Hepatic stellate cell (primary cell): Measurements from ENCODE around the gene A2M.

ENCODE experiments used
- DNase-seq: peaks from one replicate; pipeline ENCODE4 v3.0.0; 2011; ENCODE audit warnings: low spot score

Gene A2M

GRCh38 chr12:9122091-9122609 is 6.4 kb upstream of the A2M start:
- no peak for DNase-seq

GRCh38 chr12:9120487-9121184 is 4.9 kb upstream of the A2M start:
- no peak for DNase-seq

DNA sequence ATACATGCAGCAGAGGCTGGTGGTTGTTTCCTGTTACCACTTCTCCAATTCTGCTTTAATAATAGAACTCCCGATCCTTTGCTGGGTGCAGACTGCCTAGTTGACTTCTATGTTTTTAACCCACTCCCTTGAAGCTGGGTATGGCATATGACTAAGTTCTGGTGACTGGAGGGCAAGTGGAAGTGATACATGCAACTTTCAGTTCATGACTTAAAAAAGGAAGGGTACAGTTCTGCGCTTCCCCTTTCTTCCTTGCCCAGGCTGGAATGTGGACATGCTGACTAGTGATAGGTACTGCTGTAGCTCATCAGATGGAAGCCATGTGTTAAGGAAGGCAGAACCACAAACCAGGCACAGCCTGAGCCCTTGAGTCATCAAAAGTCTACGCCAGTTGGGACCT is 2.4 kb upstream of the A2M start:
- DNase-seq = no peak

DNA sequence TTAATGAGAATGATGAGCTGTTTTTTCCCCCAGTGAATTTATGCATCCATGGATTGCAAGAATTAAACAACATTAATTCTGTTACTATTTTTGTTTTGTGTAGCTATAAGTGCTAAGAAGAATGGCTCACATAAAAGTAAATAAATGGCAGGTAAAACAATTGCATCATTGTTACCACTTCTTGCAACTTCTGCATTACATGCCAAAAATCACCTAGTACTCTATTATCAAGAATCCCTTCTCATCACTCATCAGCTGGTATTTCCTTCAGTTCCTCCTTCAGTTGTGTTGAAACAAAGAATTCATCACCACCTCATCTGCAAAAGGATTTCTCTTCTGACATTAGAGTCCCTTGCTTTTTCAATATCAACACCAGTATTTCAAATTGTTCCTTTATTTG is 773 bp downstream of the A2M start:
- DNase-seq = no peak

- DNase-seq = no peak
These were observed 1.8 kb downstream of the A2M start for GRCh38 chr12:9113987-9114309.

DNA sequence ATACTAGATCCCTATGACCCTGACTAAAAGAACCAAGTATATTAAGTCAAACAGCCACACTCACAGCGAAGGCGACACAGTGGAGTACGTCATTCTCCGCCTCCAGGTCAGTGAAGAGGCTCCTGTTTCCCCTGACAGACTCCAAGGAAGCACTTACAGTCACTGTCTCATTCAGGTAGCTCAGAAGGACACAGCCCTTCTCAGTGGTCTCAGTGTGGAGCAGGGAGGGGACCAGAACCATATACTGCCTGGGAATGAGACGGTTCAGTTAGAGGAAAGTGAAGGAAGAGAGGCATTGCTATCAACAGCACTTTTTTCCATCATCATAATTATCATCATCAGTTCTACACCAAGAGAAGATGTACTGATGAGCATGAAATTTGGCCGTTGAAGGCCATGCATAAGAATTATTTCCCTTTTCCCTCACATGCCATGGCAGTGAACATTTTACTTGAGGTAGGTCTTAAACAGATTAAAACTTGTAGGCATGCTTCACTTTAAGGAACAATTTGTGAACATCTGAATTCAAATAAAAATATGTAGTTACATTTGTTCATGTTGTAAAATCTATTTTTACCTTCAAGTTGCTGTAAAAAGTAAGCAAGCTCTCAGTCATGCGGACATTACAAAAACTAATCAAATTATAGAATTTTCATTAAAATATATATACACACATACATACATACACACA is 2.3 kb downstream of the A2M start:
- DNase-seq = no peak

GRCh38 chr12:9112076-9112853 is 3.5 kb downstream of the A2M start:
- DNase-seq = no peak

DNA sequence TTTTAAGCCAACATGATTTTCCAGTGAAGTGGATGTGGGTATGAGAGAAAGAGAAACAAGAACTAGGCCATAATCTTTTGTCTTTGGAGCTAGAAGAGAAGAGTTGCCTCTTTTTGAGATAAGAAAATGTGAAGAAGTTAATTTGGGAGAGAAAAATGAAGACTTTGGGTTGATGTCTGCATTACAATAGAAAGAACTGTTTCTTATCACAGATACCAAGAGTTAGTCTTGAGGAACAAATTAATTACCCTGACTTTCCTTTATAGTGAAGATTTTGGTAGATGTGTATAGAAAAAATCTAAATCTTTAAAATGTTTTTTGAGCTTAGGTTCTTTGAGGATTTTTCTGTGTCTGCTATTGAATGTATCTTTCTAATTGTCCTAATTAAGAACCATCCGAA is 4.2 kb downstream of the A2M start:
- no peak for DNase-seq

DNA sequence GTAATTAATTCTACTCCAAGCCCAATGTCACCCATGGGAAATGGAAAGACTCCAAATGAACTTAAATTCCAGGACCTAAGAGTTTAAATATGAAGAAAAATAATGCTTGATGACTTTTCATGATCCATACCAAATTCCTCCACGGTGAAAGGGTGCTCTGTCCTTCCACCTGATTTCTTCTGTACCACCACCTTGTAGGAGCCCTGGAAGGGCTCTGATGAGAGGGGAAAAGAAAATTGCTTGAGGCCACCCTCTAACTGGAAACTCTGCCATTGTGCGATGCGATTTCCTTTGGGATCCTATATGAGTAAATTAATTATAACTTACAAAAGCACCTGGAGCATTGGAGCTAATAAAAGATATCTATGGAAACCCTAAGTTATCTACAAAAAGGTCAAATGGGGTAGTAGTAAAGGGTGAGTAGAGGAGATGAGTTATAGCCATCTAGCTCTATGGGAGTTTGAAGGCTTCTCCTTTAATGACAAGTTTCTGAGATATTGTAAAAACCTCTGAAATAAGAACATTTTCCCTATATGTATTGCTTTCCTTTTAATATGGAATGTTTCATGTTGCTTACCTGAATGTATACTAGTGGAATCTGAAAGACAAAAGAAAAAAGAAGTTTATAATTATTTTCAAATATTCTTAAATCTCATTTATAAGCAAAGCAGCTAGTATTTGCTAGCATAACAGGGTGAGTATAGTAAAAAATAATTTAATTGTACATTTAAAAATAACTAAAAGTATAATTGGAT is 5.8 kb downstream of the A2M start:
- DNase-seq = no peak

DNA sequence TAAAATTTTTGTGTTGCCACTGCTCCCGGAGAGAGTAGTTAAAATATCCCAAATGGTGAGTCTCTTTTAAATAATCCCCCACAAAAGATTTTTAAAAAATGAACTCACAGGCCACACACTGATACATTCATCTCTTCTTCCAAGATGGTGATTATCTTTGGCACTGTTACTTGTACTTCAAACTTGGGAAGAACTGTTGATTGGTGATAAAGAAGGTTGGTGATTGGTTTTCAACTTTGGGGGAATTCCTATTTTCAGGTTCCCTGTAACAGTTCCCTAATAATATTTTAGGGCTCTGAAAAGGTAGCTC is 6.6 kb downstream of the A2M start:
- no peak for DNase-seq

- DNase-seq = no peak
These were observed 7.1 kb downstream of the A2M start for GRCh38 chr12:9108504-9109212.

- DNase-seq = no peak
These were observed 8.2 kb downstream of the A2M start for GRCh38 chr12:9107542-9107873.

GRCh38 chr12:9106610-9107541 is 8.8 kb downstream of the A2M start:
- DNase-seq = no peak

- no peak for DNase-seq
These were observed 9.7 kb downstream of the A2M start for GRCh38 chr12:9106067-9106466.

- no peak for DNase-seq
These were observed 10.8 kb downstream of the A2M start for GRCh38 chr12:9104767-9105423.

DNA sequence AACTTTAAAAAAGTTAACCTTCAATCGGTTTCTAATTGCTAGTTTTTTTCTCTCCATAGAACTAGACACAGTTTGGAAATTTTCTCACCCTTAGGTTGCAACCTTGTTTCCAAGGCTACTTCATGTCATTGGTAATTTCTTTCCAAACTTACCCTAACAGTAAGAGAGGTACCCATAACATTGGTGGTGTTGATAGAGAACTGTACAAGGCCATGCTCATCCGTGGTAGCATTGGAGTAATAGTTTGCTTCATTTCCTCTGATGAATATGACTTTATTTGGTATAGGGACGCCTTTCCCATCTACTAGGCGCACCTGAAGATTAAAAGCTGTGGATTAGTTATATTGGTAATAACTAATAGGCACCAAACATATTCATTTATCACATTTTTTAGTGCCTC is 11.6 kb downstream of the A2M start:
- no peak for DNase-seq

- no peak for DNase-seq
These were observed 12.5 kb downstream of the A2M start for GRCh38 chr12:9103050-9103849.

DNA sequence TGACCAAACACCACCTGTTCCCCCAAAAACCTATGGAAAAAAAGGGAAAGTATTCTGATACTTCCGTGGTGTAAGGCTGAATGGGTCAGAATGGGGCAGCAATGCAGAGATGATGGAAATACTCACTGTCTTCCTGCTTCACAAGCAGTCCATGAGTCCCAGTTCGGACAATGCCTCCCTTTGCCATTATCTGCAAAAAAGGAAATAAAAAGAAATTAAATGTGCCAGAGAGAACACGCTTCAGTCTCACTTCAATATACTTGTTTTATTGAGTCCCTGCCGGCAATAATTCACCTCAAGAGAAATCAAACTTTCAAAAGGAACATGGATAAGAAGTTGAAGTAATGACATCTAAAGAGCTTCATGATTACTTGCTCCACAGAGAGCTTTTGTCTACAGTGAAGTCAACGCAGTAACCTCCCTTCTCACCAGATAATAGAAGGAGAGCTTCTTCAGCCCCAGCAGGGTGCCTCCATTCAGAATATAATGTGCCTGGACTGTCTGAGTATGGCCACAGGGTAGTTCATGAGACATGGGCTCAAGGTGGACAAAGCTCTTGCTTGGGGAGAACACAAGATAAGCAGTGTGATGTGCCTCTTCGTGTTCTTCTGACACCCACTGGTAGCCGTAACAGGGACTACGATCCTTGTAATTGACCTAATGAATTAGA is 14.6 kb downstream of the A2M start:
- DNase-seq = no peak
